Measurements from ENCODE around the gene USP27X. TPM values are rescaled to one million over a fixed set of nuclear protein-coding genes. Genes with fewer than 3 reads are reported as not detected.

Gene USP27X
- total and polyA plus RNA-seq, 2 of the 8 experiments (the other 6 are each of a cell fraction or from before 2014, with no cell fraction given) = 3.8 to 4.7 TPM

GRCh38 chrX:49901048-49901447 is 21.8 kb downstream of the USP27X start:
- H2BK15ac ChIP-seq (ENCODE audit: low read length) = no peak overlapping the region
- no peaks in the 10 kb centered on the region for H3K79me2 ChIP-seq (ENCODE audit: control insufficient read depth in 1 of 2, insufficient read depth in 2 of 2, low read length in 2 of 2)
- H3K4me2 ChIP-seq (ENCODE audit: insufficient read depth in 1 of 2, low read depth in 2 of 2, low read length in 2 of 2) = no peak overlapping the region
- ChIA-PET POLR2A (ENCODE audit: partially characterized antibody) (no interaction called here), CTCF (ENCODE audit: partially characterized antibody) (interaction anchor here (2.2 kb wide), 1 partner anchor 17 kb away, joined by 8 read pairs; no protein-coding TSS in a partner anchor)
- H3K36me3 ChIP-seq (ENCODE audit: control insufficient read depth in 2 of 4, insufficient read depth in 4 of 4, low read length in 3 of 4) = no peaks in the 10 kb centered on the region
- no peak overlapping the region for H3K9ac ChIP-seq (replicated peaks in 1 of 4; ENCODE audit: extremely low read depth in 1 of 4, low read depth in 3 of 4, low read length in 3 of 4)
- H2BK5ac ChIP-seq (ENCODE audit: low read depth, low read length) = no peak overlapping the region
- H4K91ac ChIP-seq (replicated peaks; ENCODE audit: insufficient read length, low read length) = no peak overlapping the region
- no peak overlapping the region for H3K14ac ChIP-seq (ENCODE audit: insufficient read length)
- FAIRE-seq (no peak), DNase-seq (ENCODE audit: low read depth in 1 of 2, low spot score in 2 of 2) (no peak)
- no peak overlapping the region for H3K56ac ChIP-seq (replicated peaks; ENCODE audit: insufficient read length, low read depth, low read length)
- no peak overlapping the region for H2BK20ac ChIP-seq (ENCODE audit: low read length)
- H3K27ac ChIP-seq (ENCODE audit: low read depth, low read length) = no peak overlapping the region
- H2AFZ ChIP-seq (ENCODE audit: low read length) = no peak overlapping the region
- H3K27me3 ChIP-seq (replicated peaks in 1 of 4; ENCODE audit: control insufficient read depth in 3 of 4, extremely low read depth in 1 of 4, insufficient read depth in 3 of 4, low read length in 3 of 4) = no peaks in the 10 kb centered on the region; a peak in 1 of 7 replicates
- no peak overlapping the region for H3K23ac ChIP-seq (ENCODE audit: insufficient read length)
- H4K20me1 ChIP-seq (replicated peaks in 1 of 2; ENCODE audit: control insufficient read depth in 1 of 2, insufficient read depth in 2 of 2, low read length in 2 of 2) = no peaks in the 10 kb centered on the region
- no peak overlapping the region for H3K18ac ChIP-seq (ENCODE audit: extremely low read depth, low read length)
- no peak overlapping the region for H4K8ac ChIP-seq (ENCODE audit: extremely low read depth, insufficient read depth, low read length)
- no peak overlapping the region for H2BK12ac ChIP-seq (ENCODE audit: low read depth, low read length)
- H4K5ac ChIP-seq (ENCODE audit: insufficient read length, low read depth, low read length) = no peak overlapping the region
- H3K9me3 ChIP-seq (ENCODE audit: insufficient read depth in 2 of 2, low read depth in 1 of 2, low read length in 1 of 2) = no peaks in the 10 kb centered on the region; a peak in 1 of 4 replicates
- no peak overlapping the region for H2BK120ac ChIP-seq (replicated peaks; ENCODE audit: low read depth, low read length)
- H3K23me2 ChIP-seq (ENCODE audit: low read depth, low read length) = no peaks in the 10 kb centered on the region
- H3K4ac ChIP-seq (replicated peaks; ENCODE audit: insufficient read length, low read depth, low read length) = no peak overlapping the region
- H3K4me3 ChIP-seq (ENCODE audit: extremely low read depth in 1 of 4, insufficient read depth in 2 of 4, low read depth in 3 of 4, low read length in 4 of 4) = no peak overlapping the region
- H3K79me1 ChIP-seq (ENCODE audit: low read depth, low read length) = no peaks in the 10 kb centered on the region
- no peaks in the 10 kb centered on the region for H3K4me1 ChIP-seq (replicated peaks in 1 of 4; ENCODE audit: control insufficient read depth in 3 of 4, insufficient read depth in 4 of 4, low read length in 3 of 4)
- no peak overlapping the region for H2AK5ac ChIP-seq (ENCODE audit: low read depth, low read length)
- TF ChIP-seq TAF7 (optimal IDR thresholded peaks at IDR 0.05; ENCODE audit: borderline replicate concordance, low read depth, low read length) (no peak), SAP30 (IDR thresholded peaks at IDR 0.05; ENCODE audit: insufficient read depth, insufficient replicate concordance, low read length) (no peak), POLR2AphosphoS5 (IDR thresholded peaks at IDR 0.05; ENCODE audit: low read depth, low read length) (no peak), RBBP5 (IDR thresholded peaks at IDR 0.05; ENCODE audit: borderline replicate concordance, low read depth, low read length) (no peak), MAX (IDR thresholded peaks at IDR 0.05) (no peak), EP300 (IDR thresholded peaks at IDR 0.05; ENCODE audit: borderline replicate concordance in 1 of 2, low read depth in 2 of 2, low read length in 2 of 2) (no peak), SP2 (IDR thresholded peaks at IDR 0.05; ENCODE audit: low read length) (no peak), GTF2F1 (IDR thresholded peaks at IDR 0.05; ENCODE audit: borderline replicate concordance, low read depth, low read length) (no peak), RNF2 (IDR thresholded peaks at IDR 0.05; ENCODE audit: borderline replicate concordance, low read depth, low read length, missing control alignments, poor library complexity, severe bottlenecking) (no peak), KDM1A (IDR thresholded peaks at IDR 0.05; ENCODE audit: borderline replicate concordance, low read length) (no peak), BACH1 (IDR thresholded peaks at IDR 0.05; ENCODE audit: low read length) (no peak), HDAC6 (IDR thresholded peaks at IDR 0.05; ENCODE audit: low read depth, low read length) (no peak), CREB1 (IDR thresholded peaks at IDR 0.05) (no peak)
